SU-DHL-6 (cell line): ENCODE data around the gene HOXA13.

Experiments used
- CTCF ChIP-seq: fragments of 200-600 bp; sonication (generic); IDR thresholded peaks from one replicate; pipeline ENCODE4 v1.5.1; 2017; ENCODE audit warnings: antibody characterized with exemption, mild to moderate bottlenecking, low read length, moderate library complexity; ENCODE audit not compliant: insufficient read depth, poor library complexity, severe bottlenecking
- EZH2phosphoT487 ChIP-seq: fragments of 200-600 bp; sonication (generic), shearing (Covaris generic); conservative IDR thresholded peaks from 2 replicates; pipeline ENCODE4 v1.6.1; 2018; ENCODE audit warnings: mild to moderate bottlenecking, antibody characterized with exemption, low read length, moderate library complexity, mixed read lengths

DNA sequence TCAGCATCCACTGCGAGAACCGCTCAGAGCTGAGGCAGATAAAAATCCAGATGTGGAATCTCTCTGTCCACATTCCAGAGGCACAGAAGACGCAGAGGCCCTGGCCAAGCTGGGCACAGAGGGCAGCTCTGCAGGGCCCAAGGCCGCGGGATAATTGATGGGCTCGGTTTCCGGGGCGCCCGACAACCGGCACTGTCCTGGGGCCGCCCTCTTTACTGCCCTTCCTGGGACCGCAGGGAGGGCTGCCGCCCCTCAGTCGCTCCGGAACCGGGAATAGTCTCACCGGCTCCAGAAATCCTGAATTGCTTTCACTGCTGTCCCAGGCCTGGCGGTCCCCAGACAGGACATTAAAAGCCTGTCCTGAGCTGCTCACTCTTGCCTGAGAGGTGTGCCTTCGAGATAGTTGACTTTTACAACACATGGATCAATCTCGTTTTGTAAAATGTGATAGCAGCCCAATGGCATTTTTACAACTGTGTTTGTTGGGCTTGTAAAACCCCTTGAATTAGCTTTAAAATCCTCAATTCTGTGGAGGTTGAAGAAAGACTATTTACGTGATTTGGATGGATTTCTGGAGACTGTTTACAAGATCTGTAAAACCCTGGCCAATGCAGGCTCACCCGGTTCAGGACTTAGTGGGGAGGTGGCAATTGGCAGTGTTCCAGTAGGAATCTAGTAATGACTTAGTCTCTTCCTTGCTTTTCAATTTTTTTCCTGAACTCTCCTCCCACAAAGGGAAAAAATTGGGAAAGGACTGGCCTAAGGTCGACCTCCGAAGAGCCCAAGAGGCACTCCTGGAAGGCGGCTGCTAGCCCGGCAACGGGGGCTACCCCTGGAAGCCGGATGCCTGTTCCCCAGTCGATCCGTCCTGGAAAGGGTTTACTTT, 50.9 kb downstream of the HOXA13 start:
- TF ChIP-seq EZH2phosphoT487 (no peak), CTCF (no peak)
